T-helper 22 cell (primary cell): ENCODE data around the gene CYP2W1.
"Not testable (repeated sequence)": the region's sequence is repeated elsewhere in the genome, so short reads cannot be mapped to it uniquely, and the experiment has no call there.

ENCODE experiments used
- DNase-seq: peaks from one replicate; pipeline ENCODE4 v3.0.0-alpha.2; 2020; ENCODE audit warnings: low read depth

The CYP2W1 gene

DNA sequence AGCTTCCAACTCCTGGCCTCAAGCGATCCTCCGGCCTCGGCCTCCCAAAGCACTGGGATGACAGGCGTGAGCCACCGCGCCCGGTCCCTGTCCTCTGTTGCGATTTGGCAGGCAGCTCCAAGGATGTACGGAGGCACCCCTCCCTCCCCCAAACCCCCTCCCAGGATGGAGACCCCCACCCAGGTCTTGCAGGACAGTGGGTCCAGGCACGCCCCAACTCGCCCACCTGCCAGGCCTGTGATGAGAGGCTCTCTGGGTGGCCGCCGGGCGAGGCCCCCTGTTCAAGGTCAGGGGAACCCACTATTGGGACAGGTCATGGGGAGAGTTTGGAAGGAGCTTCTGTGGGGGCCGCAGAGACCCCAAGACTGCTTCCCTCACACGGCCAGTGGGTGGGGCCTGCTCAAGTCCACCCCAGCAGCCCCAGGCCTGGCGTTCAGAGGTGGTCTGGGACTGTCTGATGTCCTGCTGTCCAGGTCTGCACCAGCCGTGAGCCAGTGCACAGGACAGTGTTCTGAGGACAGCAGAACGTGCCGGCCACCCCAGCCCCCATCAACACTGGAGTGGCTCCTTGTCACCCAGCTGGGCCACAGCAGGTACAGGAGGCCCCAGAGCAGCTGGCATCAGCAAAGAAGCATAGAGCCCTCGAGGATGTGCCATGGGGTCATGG, 31.0 kb upstream of the CYP2W1 start:
- no peak for DNase-seq

DNA sequence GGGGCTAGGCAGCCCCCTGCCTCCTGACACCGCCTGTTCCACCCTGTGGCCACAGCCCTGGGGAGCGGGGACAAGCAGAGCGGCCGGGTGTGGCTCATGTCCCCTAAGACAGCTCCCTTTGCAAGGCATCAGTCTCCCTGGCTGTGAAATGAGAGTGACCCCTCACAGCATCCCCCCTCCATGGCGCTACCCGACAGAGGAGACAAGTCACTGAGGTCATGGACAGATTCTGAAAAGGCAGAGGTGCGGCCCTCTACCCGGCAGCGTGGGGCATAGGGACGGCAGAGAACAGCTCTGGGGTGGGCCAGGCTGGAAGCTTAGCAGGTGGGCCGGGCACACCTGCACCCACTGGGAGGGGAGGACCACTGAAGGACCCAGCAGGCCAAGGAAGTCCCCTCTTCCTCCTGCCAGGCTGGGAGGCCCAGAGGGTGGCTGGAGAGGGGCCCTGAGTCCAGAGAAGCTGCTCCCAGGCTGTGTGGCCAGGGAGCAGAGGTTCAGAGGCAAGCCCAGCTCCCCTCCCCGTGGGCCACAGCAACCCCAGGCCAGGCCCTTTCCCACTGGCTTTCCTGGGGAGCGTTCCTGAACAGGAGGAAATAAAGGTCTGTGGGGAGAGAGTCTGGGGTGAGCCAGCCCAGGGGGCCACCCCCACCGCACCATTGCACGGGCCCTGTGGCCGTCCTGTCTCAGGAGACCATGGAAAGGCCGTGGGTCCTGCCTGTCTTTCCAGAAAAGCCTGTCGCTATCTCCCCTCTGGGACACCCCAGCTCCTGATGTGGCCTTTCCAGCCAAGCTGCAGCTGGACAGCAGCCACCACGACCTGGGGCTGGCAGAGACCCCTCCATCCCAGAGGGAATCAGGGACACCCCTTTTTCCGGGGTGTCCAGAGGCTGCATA, 30.2 kb upstream of the CYP2W1 start:
- DNase-seq: no peak

DNA sequence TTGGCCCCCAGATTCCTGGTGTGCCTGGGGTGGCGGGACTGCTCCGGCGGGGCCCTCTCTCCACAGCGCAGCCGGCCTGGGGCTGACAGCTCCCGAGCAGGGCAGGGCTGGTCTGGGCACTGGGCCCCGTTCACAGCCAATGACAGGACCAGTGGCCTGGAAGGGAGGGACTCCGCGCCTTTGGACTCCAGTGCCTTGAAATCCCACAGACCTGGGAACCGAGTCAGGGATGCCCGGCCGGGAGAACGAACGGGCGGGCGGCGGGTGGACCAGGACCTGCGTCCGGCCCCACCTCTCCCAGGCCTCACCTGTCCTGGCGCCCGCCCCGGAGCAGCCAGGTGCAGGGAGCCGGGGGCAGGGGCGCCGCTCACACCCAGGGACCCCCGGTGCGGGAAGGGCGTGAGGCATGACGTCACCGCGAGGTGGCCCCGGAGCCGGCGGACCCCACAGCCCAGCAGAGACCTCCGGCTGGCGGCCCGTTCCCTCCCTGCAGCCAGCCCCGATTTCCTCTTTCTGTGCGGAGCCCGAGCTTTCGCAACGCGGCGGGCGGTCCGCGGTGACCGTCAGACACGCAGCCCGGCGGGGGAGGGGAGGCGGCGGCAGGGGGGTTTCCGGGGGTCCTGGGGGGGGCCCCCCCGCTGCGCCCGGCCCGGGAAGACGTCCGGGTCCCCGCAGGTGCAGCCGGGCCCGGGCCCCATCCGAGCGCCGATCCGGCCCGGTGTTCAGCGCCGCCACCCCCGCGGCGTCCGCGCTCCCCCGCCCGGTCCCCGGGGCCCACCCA, 29.2 kb upstream of the CYP2W1 start:
- no peak for DNase-seq

DNA sequence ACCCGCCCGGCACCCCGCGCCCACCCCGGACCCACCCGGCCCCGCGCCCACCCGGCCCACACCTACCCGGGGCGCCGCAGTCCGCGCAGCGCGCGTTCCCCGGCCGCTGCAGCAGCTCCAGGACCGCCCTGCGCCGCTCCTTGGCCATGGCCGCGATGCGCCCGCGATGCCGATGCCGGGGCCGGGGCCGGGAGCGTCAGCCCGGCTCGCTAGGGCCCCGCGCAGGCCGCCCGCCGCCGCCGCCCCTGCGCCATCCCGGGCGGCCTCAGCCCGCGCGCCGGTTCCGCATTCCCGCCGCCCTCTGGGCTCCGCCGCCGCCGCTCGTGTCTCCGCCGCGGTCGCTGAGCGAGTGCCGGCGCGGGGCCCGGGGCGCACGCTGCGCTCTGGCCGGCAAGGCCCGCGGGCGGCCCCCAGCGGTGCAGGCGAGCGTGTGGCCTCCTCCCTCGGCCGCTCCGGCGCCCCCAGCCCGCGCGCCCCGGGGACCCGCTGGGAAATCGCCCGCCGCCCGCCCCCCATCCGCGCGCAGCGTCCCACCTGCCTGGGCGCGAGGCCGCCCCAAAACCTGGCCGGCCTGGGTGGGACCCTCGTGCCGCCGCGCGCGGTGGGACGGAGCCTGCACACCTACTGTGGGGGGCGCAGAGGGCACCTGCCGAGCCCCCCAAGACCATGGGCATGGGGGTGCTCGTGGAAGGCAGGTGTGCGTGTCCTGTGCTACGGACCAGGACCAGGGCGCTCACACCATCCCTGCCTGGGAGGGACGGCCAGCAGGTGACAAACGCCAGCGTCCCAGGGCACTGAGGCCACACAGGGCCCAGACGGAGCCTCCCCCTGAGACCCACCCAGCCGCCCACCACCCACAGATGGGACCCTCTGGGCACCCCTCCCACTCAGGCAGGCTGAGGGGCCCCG, 28.4 kb upstream of the CYP2W1 start, which contains the start of gene ADAP1:
ADAP1 (minus strand) TSS at position 351 of the 909 bp plus-strand sequence; CDS start at position 148, 203 bp downstream.
- no peak for DNase-seq

DNA sequence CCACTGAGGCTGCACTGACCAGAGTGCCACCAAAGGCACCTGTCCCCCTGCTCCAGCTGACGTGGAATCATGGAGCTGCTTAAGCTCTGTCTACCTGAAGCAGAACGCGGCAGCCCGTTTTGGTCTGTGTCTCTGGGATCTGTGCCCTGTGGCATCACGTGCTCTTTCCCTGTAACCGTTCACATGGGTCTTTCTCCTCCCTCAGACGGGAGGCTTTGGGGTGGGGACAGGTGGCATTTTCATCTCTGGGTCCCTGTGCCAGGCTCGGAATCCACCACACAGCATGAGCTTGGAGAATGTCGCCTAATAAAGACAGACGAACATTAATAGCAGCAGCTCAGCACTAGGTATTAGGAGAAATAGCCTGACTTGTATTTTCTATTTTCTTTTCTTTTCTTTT, 26.9 kb upstream of the CYP2W1 start:
- no peak for DNase-seq

DNA sequence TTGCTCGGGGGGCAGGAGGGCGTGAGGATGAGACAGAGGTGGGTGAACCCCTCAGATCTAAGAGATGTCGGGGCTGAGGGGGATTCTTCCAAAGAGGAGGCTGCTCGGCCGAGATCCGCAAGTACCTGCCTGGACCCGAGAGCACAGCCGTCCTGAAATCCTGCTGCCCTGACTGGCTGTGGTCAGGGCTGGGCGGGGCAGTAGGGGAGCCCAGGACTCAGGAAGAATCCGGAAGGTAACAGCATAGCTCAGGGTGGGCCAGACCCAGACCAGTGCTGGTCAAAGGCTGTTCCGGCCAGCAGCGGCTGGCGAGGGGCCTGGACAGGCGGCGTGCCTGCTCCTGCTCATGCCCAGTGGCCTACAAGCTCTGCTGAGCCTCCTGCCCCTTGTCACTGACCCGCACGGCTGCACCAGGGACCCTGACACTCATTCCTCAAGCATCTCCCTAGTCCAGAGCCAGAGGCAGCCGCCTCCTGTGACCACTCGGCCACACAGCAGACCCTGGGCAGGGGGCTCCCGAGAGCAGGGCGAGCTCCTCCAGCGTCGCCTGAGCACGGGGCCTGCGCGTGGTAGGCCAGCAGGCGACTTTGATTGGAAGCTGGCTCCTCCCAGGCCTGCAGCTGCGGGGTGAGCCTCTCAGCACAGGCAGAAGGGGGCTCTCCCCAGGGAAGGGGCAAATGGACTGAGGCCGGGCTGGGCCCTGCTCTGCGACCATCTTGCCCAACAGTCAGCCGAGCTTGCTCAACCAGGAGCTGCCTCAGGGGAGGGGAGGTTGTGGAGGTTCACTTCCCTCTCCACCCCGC, 25.4 kb upstream of the CYP2W1 start:
- DNase-seq: no peak

DNA sequence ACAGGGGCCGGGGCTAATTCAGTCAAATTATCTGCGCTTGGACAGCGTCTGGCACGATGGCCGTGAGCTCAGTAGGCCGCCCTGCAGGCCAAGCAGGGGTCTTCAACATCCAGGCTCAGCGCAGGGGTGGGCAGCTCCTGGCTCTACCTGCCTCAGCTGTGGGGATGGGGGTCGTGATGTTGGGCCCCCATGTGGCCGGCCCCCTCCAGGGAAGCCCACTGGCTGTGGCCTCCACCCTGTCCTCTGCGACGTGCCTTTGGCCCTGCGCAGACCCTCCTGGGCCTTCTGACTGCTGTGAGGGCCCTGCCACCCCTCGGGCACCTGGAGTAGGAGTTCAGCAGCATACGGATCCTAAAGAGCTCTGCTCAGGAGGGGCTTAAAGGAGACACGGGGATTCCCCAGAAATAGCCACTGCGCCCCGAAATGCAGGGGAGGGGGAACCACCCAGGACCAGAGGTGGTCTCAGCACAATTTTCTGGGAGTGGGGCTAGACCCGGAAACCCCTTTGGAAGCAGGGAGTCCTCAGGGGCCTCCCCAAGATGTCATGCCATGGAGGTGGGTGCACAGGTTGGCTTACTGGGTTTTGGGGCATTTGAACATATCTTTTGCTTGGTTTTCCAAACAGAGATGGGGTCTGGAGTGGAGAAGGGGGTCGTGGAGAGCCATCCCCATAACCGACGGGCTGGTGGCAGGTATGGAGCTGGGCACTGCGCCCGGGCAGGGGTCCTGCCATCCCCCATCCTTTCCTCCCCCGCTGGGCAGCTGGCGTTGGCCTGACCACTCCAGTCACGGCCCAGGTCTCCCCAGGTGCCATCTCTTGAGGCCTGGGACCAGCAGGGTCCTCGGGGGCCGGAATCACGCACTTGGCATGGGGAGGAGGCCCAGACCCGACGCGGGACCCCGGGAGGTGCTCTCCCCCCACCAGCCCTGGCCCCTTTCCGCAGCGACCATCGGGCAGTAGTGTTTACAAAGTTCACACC, 24.5 kb upstream of the CYP2W1 start:
- DNase-seq: no peak

DNA sequence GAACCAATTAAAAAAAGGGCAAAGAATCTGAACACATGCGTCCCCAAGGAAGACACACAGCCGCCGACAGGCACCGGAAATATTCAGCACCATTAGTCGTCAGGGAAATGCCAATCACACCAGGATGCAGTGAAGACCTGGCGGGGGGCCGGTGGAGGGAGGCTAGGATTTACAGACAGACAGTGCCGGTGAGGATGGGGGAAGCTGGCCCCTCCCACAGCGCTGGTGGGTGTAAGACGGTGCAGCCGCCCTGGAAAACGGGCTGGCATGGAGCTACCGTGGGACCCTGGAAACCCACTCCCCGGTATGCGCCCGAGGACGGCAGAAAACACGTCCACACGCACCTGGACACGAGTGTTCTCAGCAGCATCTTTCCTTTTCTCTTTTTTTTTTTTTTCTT, 23.7 kb upstream of the CYP2W1 start:
- no peak for DNase-seq

DNA sequence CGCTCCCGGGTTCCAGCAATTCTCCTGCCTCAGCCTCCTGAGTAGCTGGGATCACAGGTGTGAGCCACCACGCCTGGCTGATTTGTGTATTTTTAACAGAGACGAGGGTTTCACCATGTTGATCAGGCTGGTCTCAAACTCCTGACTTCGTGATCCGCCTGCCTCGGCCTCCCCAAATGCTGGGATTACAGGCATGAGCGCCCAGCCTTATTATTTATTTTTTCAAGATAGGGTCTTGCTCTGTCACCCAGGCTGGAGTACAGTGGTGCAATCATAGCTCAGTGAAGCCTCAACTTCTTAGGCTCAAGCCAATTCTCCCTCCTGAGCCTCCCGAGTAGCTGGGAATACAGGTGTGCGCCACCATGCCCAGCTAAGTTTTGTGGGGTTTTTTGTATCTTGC, 23.2 kb upstream of the CYP2W1 start:
- DNase-seq: not testable (repeated sequence)

DNA sequence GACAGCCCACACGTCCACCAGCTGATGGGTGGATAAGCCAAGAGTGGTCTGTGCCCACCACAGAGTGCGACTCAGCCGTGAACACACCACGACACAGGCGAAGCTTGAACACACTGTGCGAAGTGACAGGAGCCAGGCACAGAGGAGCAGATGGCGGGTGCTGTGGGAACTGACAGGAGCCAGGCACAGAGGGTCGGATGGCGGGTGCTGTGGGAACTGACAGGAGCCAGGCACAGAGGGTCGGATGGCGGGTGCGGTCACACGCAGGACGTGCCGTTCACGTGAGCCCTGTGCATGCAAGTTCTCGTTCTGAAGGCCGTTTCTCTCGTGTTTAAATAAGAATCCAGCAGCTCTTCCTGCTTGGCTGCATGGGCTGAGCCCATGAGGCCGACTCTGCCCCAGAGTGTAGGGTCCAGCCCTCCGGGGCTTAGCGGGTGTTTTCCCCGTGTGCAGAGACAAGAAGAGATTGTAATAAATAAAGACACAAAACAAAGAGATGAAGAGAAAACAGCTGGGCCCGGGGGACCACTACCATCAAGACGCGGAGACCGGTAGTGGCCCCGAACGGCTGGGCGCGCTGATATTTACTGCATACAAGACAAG, 22.6 kb upstream of the CYP2W1 start:
- DNase-seq: no peak

DNA sequence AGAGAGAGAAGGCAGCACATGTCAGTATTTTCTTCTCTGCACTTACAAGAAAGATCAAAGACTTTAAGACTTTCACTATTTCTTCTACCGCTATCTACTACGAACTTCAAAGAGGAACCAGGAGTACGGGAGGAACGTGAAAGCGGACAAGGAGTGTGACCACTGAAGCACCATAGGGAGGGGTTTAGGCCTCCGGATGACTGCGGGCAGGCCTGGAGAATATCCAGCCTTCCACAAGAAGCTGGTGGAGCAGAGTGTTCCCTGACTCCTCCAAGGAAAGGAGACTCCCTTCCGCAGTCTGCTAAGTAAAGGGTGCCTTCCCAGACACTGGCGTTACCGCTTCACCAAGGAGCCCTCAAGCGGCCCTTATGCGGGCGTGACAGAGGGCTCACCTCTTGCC, 22.0 kb upstream of the CYP2W1 start:
- DNase-seq: not testable (repeated sequence)

DNA sequence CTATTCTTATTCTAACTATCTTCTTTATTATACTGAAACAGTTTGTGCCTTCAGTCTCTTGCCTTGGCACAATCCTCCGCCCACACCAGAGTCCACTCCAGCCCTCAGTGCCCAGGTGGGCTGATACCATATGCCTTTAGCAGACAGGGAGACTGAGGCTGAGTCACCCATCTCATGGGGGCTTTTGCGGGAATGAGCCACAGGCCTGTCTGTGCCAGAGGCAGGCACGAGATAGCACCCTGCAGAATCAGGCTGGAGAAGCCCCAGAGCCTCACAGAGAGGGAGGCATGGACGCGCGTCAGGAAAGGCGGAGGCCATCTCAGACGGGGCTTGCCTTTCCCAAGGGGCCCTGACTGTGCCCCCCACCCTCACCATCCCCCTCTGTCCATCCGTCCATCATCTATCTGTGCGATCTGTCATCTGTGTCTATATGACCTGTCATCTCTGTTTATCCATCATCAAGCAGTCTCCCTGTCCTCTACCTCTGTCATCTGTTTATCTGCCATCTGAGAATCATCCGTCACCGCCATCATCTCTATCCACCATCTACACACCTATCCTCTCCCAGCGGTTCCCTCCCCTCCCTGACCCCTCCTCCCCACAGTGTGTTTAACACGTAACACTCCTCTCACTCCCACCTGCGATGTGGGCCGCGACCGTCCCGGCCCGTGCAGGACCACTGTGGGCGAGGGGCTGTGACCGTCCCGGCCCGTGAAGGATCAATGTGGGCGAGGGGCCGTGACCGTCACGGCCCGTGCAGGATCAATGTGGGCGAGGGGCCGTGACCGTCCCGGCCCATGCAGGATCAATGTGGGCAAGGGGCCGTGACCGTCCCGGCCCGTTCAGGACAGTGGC, 21.2 kb upstream of the CYP2W1 start:
- no peak for DNase-seq

DNA sequence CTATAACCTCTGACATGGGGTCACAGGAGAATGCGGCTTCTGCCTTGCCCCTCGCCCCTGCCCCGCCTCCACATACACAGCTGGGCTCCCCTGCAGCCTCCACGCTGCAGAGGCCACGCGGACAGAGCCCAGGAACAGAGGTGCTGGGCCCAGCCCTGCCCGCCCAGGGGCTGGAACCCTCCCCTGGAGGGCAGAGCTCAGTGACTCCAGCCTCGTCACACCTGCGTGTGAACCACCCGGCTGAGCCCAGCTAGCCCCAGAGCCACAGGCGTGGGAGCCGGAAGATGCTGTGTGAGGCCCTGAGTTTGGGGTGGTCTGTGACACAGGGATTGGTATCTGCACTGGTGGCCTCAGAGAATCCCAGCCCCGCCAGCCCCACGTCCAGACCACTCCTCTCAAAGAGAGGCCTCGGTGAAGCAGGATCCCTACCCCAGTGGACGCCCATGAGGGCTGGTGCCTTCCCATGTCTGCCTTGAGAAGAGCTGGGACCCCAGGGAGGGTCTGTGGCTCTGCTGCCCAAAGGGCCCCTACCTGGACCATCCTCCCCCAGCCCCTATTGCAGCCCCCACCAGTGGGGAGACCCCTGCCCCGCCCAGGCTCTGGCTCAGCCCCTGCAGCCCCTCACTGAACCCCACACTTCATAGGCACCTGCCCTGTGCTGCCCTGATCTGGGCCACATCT, 20.4 kb upstream of the CYP2W1 start:
- no peak for DNase-seq

DNA sequence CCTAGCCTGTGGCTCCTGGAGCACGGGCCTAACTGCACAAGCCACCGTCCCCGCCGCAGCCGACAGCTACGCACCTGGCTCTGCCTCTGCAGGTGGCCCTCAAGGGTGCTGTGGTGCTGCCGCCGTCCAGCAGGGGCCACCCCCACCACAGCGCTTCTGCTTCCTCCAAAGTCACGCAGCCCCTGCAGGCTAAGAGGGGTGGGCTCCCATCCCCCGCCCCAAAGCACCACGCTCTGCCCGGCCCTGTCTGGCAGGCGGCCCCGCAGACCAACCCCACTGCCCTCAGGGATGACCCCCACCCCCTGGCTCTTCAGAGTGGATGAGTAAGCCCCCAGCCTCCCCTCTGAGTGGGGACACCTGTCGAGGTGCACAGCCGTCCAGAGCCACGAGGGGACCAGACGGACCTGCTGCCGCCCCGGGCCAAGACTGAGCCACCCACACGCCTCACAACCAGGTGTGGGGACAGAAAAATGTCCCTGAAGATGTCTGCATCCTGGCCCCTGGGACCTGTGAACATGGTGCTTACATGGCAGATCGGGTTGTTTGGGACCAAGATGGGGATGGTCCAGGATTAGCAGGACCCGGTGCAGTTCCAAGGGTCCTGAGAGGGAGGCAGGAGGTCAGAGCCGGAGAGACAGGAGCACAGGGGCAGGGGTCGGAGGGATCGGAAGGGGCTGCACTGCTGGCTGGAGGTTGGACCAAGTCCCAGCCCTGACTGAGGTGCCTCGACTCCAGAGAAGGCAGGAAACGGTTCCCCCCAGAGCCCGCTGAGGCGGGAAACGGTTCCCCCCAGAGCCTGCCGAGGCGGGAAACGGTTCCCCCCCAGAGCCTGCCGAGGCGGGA, 19.5 kb upstream of the CYP2W1 start:
- DNase-seq: no peak

DNA sequence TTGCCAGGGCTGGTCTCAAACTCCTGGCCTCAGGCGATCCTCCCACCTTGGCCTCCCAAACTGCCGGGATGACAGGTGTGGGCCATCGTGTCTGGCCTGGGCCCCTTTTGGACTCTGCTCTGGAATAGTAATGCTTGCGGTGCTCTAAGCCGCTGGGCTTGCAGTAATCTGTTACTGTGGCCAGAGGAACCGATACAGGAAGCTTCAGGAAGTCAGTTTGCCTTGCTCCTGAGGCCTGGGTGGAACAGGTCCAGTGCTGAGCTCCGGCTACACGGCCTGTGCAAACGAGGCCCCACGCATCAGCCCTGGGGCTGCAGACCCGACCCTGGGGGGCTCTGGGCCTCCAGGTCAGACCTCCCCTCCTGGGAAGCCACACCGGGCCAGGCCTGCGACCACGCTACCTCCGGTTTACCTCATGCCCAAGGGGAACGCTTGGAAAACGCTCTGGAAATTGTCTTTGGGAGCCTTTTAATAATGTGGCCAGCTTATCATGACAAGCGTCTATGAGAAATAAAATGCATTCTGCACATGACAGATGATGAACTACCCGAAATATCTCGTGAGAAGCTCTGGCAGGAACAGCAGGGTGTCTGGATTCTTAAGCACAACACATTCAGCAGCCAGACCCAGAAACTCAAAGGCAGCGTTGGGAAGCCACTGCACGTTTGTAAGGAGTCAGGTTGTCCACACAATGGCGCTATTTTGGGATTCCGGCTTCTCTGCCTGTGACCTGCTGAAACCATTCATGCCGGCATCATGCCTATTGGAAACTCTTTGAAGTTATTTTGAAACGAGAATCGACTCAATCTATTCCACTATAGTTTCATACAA, 18.4 kb upstream of the CYP2W1 start:
- DNase-seq: no peak
